Kidney (tissue), 14 donors: Measurements from ENCODE around the gene PRKCE. TPM values are rescaled to one million over a fixed set of nuclear protein-coding genes. Genes with fewer than 3 reads are reported as not detected.

Source experiments
- DNase-seq, 5 donors: peaks; one replicate each; pipeline ENCODE4 v3.0.0-alpha.2; 2013 to 2020
- FAIRE-seq: peaks from 2 replicates; lab custom pipeline; 2012; peaks lifted over from hg19 to GRCh38; lab: Jason Lieb, UNC
- H3K27ac ChIP-seq, 2 donors: one replicate each; pipeline ENCODE4 v1.7.0; 2013; ENCODE audit warnings: low read depth in 2 of 2, low read length in 2 of 2, inconsistent platforms in 1 of 2
- H3K27me3 ChIP-seq: one replicate; pipeline ENCODE4 v1.7.1; 2013; ENCODE audit warnings: low read length, inconsistent platforms; ENCODE audit not compliant: control insufficient read depth, insufficient read depth
- H3K36me3 ChIP-seq, 3 donors: one replicate each; pipeline versions ENCODE4 v1.7.0 to v1.7.1; 2013; ENCODE audit warnings: low read length in 3 of 3, control low read depth in 1 of 3, inconsistent platforms in 1 of 3; ENCODE audit not compliant: insufficient read depth in 3 of 3, control insufficient read depth in 2 of 3
- H3K4me1 ChIP-seq, 3 donors: one replicate each; pipeline versions ENCODE4 v1.7.0 to v1.7.1; 2013; ENCODE audit warnings: low read length in 3 of 3, inconsistent platforms in 1 of 3, low read depth in 1 of 3; ENCODE audit not compliant: control insufficient read depth in 2 of 3, insufficient read depth in 2 of 3
- H3K4me3 ChIP-seq, 3 donors: one replicate each; pipeline versions ENCODE4 v1.7.0 to v1.8.1; 2013; ENCODE audit warnings: low read length in 3 of 3, control low read depth in 1 of 3, inconsistent platforms in 1 of 3
- H3K9ac ChIP-seq, 3 donors: one replicate each; pipeline versions ENCODE4 v1.7.0 to v1.7.1; 2013; ENCODE audit warnings: low read length in 3 of 3, control low read depth in 1 of 3, inconsistent platforms in 1 of 3
- H3K9me3 ChIP-seq, 3 donors: one replicate each; pipeline versions ENCODE4 v1.7.0 to v1.7.1; 2013; ENCODE audit warnings: low read length in 3 of 3, control low read depth in 1 of 3, inconsistent platforms in 1 of 3; ENCODE audit not compliant: control insufficient read depth in 2 of 3, insufficient read depth in 1 of 3
- CTCF ChIP-seq: IDR thresholded peaks from 3 replicates; pipeline ENCODE4 v1.5.1; 2012; ENCODE audit warnings: mild to moderate bottlenecking, moderate library complexity, borderline replicate concordance; ENCODE audit not compliant: insufficient read depth; ENCODE audit errors: extremely low read depth
- intact Hi-C: fragments of 100-400 bp; cut with DNase I; formaldehyde crosslinking; loops from one replicate; pipeline ENCODE4 v1.11.1; 2022
- polyA plus RNA-seq: library from polyadenylated mRNA; stranded (reverse); fragments of 350-450 nt; fragmentation: Illumina TruSeq; extraction: RNeasy Lipid Tissue Mini Kit (QIAGEN cat#74804); gene quantifications from one replicate; pipeline ENCODE4 v1.2.3, GENCODE V29; 2014; ENCODE audit warnings: low read depth, low replicate concordance; ENCODE audit not compliant: insufficient read depth
- total RNA-seq: library from RNA; stranded (reverse); fragmentation: NEBNext Ultra II Directional; extraction: Animal tissue kit (Norgen Biotek cat#: 25700); gene quantifications from one replicate; pipeline ENCODE4 v1.2.1, GENCODE V29; 2021
- donor health status: control.
- donor health status: control.
- donor health status: control.
- donor health status: control.
- donor health status: control.
- donor health status: DM: yes; HTN: yes; CAD: no.
- donor health status: Normal renal cell carcinoma (clear cell type).

The PRKCE gene
- total and polyA plus RNA-seq, 2 donors from 2014 or later, result 11.1 to 27.3 TPM

GRCh38 chr2:46117379-46117778 lies 465.9 kb downstream of the PRKCE start:
- no peak overlapping the region for H3K27ac ChIP-seq
- DNase-seq (no peak), FAIRE-seq (no peak)
- intact Hi-C loops, result no loop called here
- no peaks in the 10 kb centered on the region for H3K27me3 ChIP-seq
- no peak overlapping the region for H3K9ac ChIP-seq
- TF ChIP-seq CTCF, result no peak
- no peaks in the 10 kb centered on the region for H3K9me3 ChIP-seq
- peaks cover 0 to 7% (median 6%) of the 10 kb centered on the region in 3 donors for H3K4me1 ChIP-seq
- H3K4me3 ChIP-seq, result no peak overlapping the region
- no peaks in the 10 kb centered on the region for H3K36me3 ChIP-seq

- no peak for FAIRE-seq
- no peak for TF ChIP-seq CTCF
- H3K9ac ChIP-seq, result no peak overlapping the region
- no peaks in the 10 kb centered on the region for H3K27me3 ChIP-seq
- no peak overlapping the region for H3K27ac ChIP-seq
- no peaks in the 10 kb centered on the region for H3K9me3 ChIP-seq
- no peaks in the 10 kb centered on the region for H3K36me3 ChIP-seq
- H3K4me3 ChIP-seq, result no peak overlapping the region
- DNase-seq, result no peak
- intact Hi-C loops, result no loop called here
- H3K4me1 ChIP-seq, result peaks cover 0 to 7% (median 6%) of the 10 kb centered on the region in 3 donors
Measured at GRCh38 chr2:46117994-46118393, 466.5 kb downstream of the PRKCE start.

DNA sequence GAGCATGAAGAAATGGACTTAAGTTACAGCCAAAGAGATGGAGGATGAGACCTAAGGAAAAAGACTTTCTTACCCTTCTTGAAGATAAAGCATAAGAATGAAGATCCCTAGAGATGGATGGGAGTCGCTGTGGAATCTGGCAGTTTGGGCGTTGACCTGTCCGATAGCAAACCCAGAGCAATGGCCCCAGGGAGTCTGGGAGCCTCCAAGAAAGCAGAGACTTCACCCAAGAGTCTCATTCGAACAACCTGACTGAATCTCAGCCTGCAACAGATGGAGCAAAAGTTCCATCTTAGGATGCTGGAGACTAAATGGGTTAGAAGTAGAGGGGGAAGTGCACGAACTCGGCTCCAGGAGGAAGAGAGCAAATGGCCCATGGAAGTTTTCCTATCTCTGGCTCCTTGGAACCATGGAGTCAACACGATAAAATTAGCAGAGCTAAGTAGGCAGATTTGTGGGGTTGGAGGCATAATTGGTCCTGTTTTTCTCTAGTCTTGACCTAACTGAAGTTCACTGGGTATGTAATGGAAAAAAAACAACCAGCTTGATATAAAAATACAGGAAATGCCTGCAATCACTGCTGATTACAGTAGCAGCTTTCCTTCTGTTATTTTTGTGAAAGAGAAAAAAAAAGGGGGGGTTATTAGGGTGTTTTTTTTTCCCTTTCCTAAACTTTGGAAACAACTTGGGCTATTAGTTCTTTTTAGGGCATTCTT lies 467.3 kb downstream of the PRKCE start:
- no peak for FAIRE-seq
- no peak overlapping the region for H3K4me3 ChIP-seq
- H3K27me3 ChIP-seq, result no peaks in the 10 kb centered on the region
- H3K4me1 ChIP-seq, result peaks cover 0 to 7% (median 6%) of the 10 kb centered on the region in 3 donors
- DNase-seq, result peak in 2 of 5 donors; percentile 34 to 81
- peak overlapping the region; percentile 7 to 84 for H3K27ac ChIP-seq
- H3K36me3 ChIP-seq, result no peaks in the 10 kb centered on the region
- TF ChIP-seq CTCF, result no peak
- intact Hi-C loops, result no loop called here
- H3K9ac ChIP-seq, result no peak overlapping the region
- no peaks in the 10 kb centered on the region for H3K9me3 ChIP-seq
